ENCODE data around the gene C1orf116.

Gene C1orf116

GRCh38 chr1:207029701-207030521 lies 2.6 kb downstream of the C1orf116 start:
- TF ChIP-seq YY1 (IDR thresholded peaks at IDR 0.05; ENCODE audit: low read depth) (no peak), TCF12 (IDR thresholded peaks at IDR 0.05; ENCODE audit: low read depth) (no peak), NFIC (IDR thresholded peaks at IDR 0.05) (no peak), ZBTB7A (IDR thresholded peaks at IDR 0.05; ENCODE audit: low read depth) (no peak), EGR1 (IDR thresholded peaks at IDR 0.05) (no peak), TAF1 (IDR thresholded peaks at IDR 0.05; ENCODE audit: low read depth) (no peak), REST (IDR thresholded peaks at IDR 0.05; ENCODE audit: low read depth) (no peak), TEAD4 (IDR thresholded peaks at IDR 0.05) (no peak), MAX (IDR thresholded peaks at IDR 0.05) (no peak), EP300 (IDR thresholded peaks at IDR 0.05; ENCODE audit: borderline replicate concordance) (no peak), CEBPB (IDR thresholded peaks at IDR 0.05) (no peak), FOXM1 (IDR thresholded peaks at IDR 0.05; ENCODE audit: borderline replicate concordance, low read depth) (no peak)

- TF ChIP-seq TEAD4 (IDR thresholded peaks at IDR 0.05) (no peak), MAX (IDR thresholded peaks at IDR 0.05) (no peak), NFIC (IDR thresholded peaks at IDR 0.05) (no peak), CREB1 (IDR thresholded peaks at IDR 0.05; ENCODE audit: low read depth) (no peak), CEBPB (IDR thresholded peaks at IDR 0.05) (no peak), USF1 (IDR thresholded peaks at IDR 0.05) (no peak), FOXM1 (IDR thresholded peaks at IDR 0.05; ENCODE audit: borderline replicate concordance, low read depth) (no peak), YY1 (IDR thresholded peaks at IDR 0.05; ENCODE audit: low read depth) (no peak), TAF1 (IDR thresholded peaks at IDR 0.05; ENCODE audit: low read depth) (no peak), ZBTB7A (IDR thresholded peaks at IDR 0.05; ENCODE audit: low read depth) (no peak), EGR1 (IDR thresholded peaks at IDR 0.05) (no peak), RAD21 (IDR thresholded peaks at IDR 0.05; ENCODE audit: low read depth) (no peak), EP300 (IDR thresholded peaks at IDR 0.05; ENCODE audit: borderline replicate concordance) (no peak), REST (IDR thresholded peaks at IDR 0.05; ENCODE audit: low read depth) (no peak)
Observed at GRCh38 chr1:207028884-207029650, 3.5 kb downstream of the C1orf116 start.

- TF ChIP-seq MAX (IDR thresholded peaks at IDR 0.05) (no peak), EGR1 (IDR thresholded peaks at IDR 0.05) (no peak), CEBPB (IDR thresholded peaks at IDR 0.05) (no peak), CREB1 (IDR thresholded peaks at IDR 0.05; ENCODE audit: low read depth) (no peak), NFIC (IDR thresholded peaks at IDR 0.05) (no peak), YY1 (IDR thresholded peaks at IDR 0.05; ENCODE audit: low read depth) (no peak), TAF1 (IDR thresholded peaks at IDR 0.05; ENCODE audit: low read depth) (no peak), RAD21 (IDR thresholded peaks at IDR 0.05; ENCODE audit: low read depth) (no peak), ZBTB7A (IDR thresholded peaks at IDR 0.05; ENCODE audit: low read depth) (no peak), TCF12 (IDR thresholded peaks at IDR 0.05; ENCODE audit: low read depth) (no peak), REST (IDR thresholded peaks at IDR 0.05; ENCODE audit: low read depth) (no peak), TEAD4 (IDR thresholded peaks at IDR 0.05) (no peak), EP300 (IDR thresholded peaks at IDR 0.05; ENCODE audit: borderline replicate concordance) (no peak)
Observed at GRCh38 chr1:207027921-207028320, 4.6 kb downstream of the C1orf116 start.

All from Ishikawa (cell line).